ENCODE results near the gene EVI5L. TPM values are rescaled to one million over a fixed set of nuclear protein-coding genes. Genes with fewer than 3 reads are reported as not detected.

Gene EVI5L
- total RNA-seq, 2 donors from 2014 or later = 24.0 to 25.7 TPM

- H3K27me3 ChIP-seq (replicated peaks; ENCODE audit: insufficient read depth) = no peaks in the 10 kb centered on the region
- H3K36me3 ChIP-seq = no peaks in the 10 kb centered on the region
- no peak for DNase-seq (ENCODE audit: low spot score)
- no peak overlapping the region for H3K27ac ChIP-seq
- H3K4me3 ChIP-seq = no peak overlapping the region
- TF ChIP-seq, protein P1, sequence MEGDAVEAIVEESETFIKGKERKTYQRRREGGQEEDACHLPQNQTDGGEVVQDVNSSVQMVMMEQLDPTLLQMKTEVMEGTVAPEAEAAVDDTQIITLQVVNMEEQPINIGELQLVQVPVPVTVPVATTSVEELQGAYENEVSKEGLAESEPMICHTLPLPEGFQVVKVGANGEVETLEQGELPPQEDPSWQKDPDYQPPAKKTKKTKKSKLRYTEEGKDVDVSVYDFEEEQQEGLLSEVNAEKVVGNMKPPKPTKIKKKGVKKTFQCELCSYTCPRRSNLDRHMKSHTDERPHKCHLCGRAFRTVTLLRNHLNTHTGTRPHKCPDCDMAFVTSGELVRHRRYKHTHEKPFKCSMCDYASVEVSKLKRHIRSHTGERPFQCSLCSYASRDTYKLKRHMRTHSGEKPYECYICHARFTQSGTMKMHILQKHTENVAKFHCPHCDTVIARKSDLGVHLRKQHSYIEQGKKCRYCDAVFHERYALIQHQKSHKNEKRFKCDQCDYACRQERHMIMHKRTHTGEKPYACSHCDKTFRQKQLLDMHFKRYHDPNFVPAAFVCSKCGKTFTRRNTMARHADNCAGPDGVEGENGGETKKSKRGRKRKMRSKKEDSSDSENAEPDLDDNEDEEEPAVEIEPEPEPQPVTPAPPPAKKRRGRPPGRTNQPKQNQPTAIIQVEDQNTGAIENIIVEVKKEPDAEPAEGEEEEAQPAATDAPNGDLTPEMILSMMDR (IDR thresholded peaks at IDR 0.05) = no peak
- TF ChIP-seq POLR2A (IDR thresholded peaks at IDR 0.05) = no peak
- no peak for TF ChIP-seq POLR2AphosphoS5 (IDR thresholded peaks at IDR 0.05)
- no peaks in the 10 kb centered on the region for H3K9me3 ChIP-seq
- 96% methylated on average over 18 of the region's 19 CpGs for WGBS
- no peaks in the 10 kb centered on the region for H3K4me1 ChIP-seq (replicated peaks)
- intact Hi-C loops (cut with DNase I) = no loop called here
These were observed 16.2 kb downstream of the EVI5L start for GRCh38 chr19:7846155-7846646.

GRCh38 chr19:7847664-7848063, 17.6 kb downstream of the EVI5L start:
- intact Hi-C loops (cut with DNase I) = no loop called here
- WGBS = 88% methylated on average over 23 of the region's 23 CpGs
- no peaks in the 10 kb centered on the region for H3K4me1 ChIP-seq (replicated peaks)

GRCh38 chr19:7848779-7849457, 18.9 kb downstream of the EVI5L start:
- Histone ChIP-seq H3K4me3 (no peak overlapping the region), H3K4me1 (replicated peaks) (no peaks in the 10 kb centered on the region), H3K27ac (no peak overlapping the region), H3K9me3 (no peaks in the 10 kb centered on the region), H3K36me3 (no peaks in the 10 kb centered on the region), H3K27me3 (replicated peaks; ENCODE audit: insufficient read depth) (no peaks in the 10 kb centered on the region)
- DNase-seq (ENCODE audit: low spot score) = no peak
- intact Hi-C loops (cut with DNase I) = no loop called here
- 93% methylated on average over 34 of the region's 34 CpGs for WGBS
- TF ChIP-seq, protein P1 (IDR thresholded peaks at IDR 0.05) = no peak
- no peak for TF ChIP-seq POLR2A (IDR thresholded peaks at IDR 0.05)
- TF ChIP-seq POLR2AphosphoS5 (IDR thresholded peaks at IDR 0.05) = no peak

More at GRCh38 chr19:7847664-7848063, 17.6 kb downstream of the EVI5L start:
- Histone ChIP-seq H3K27ac (no peak overlapping the region), H3K27me3 (replicated peaks; ENCODE audit: insufficient read depth) (no peaks in the 10 kb centered on the region), H3K4me3 (no peak overlapping the region), H3K36me3 (no peaks in the 10 kb centered on the region), H3K9me3 (no peaks in the 10 kb centered on the region)
- TF ChIP-seq POLR2AphosphoS5 (IDR thresholded peaks at IDR 0.05) (no peak), POLR2A (IDR thresholded peaks at IDR 0.05) (no peak)
- TF ChIP-seq, protein P1 (IDR thresholded peaks at IDR 0.05) = no peak
- DNase-seq (ENCODE audit: low spot score) = no peak

GRCh38 chr19:7849631-7849999, 19.6 kb downstream of the EVI5L start:
- no peak for DNase-seq (ENCODE audit: low spot score)
- H3K27me3 ChIP-seq (replicated peaks; ENCODE audit: insufficient read depth) = no peaks in the 10 kb centered on the region
- no peaks in the 10 kb centered on the region for H3K36me3 ChIP-seq
- TF ChIP-seq POLR2A (IDR thresholded peaks at IDR 0.05) (no peak), POLR2AphosphoS5 (IDR thresholded peaks at IDR 0.05) (no peak)
- TF ChIP-seq, protein P1 (IDR thresholded peaks at IDR 0.05) = no peak
- no peak overlapping the region for H3K4me3 ChIP-seq
- intact Hi-C loops (cut with DNase I) = no loop called here
- no peaks in the 10 kb centered on the region for H3K4me1 ChIP-seq (replicated peaks)
- WGBS = 84% methylated on average over 9 of the region's 9 CpGs
- no peaks in the 10 kb centered on the region for H3K9me3 ChIP-seq
- no peak overlapping the region for H3K27ac ChIP-seq

Measured in prostate gland (tissue), 2 donors.